ENCODE results near the gene TIMM29.
"Not testable (repeated sequence)": the region's sequence is repeated elsewhere in the genome, so short reads cannot be mapped to it uniquely, and the experiment has no call there.

TIMM29 gene

GRCh38 chr19:10912619-10913018, 16.0 kb upstream of the TIMM29 start:
- no peak for DNase-seq (ENCODE audit: low read depth in 3 of 3)

GRCh38 chr19:10913716-10914340, 14.8 kb upstream of the TIMM29 start:
- DNase-seq (ENCODE audit: low read depth in 3 of 3) = no peak

GRCh38 chr19:10915130-10916091, 13.2 kb upstream of the TIMM29 start:
- no peak for DNase-seq (ENCODE audit: low read depth in 3 of 3)

GRCh38 chr19:10916602-10917001, 12.0 kb upstream of the TIMM29 start:
- DNase-seq (ENCODE audit: low read depth in 3 of 3) = no peak

GRCh38 chr19:10918359-10918758, 10.3 kb upstream of the TIMM29 start:
- no peak for DNase-seq (ENCODE audit: low read depth in 3 of 3)

- DNase-seq (ENCODE audit: low read depth in 3 of 3) = no peak
Measured at GRCh38 chr19:10919352-10920287, 9.0 kb upstream of the TIMM29 start.

GRCh38 chr19:10920288-10920655, 8.3 kb upstream of the TIMM29 start:
- DNase-seq (ENCODE audit: low read depth in 3 of 3) = no peak

- DNase-seq (ENCODE audit: low read depth in 3 of 3) = no peak
Measured at GRCh38 chr19:10920781-10921180, 7.8 kb upstream of the TIMM29 start.

GRCh38 chr19:10921199-10921909, 7.3 kb upstream of the TIMM29 start:
- DNase-seq (ENCODE audit: low read depth in 3 of 3) = no peak

GRCh38 chr19:10921910-10922637, 6.5 kb upstream of the TIMM29 start:
- no peak for DNase-seq (ENCODE audit: low read depth in 3 of 3)

- DNase-seq (ENCODE audit: low read depth in 3 of 3) = no peak
Measured at GRCh38 chr19:10922638-10923014, 6.0 kb upstream of the TIMM29 start.

GRCh38 chr19:10923260-10924112, 5.1 kb upstream of the TIMM29 start:
- DNase-seq (ENCODE audit: low read depth in 3 of 3) = no peak

GRCh38 chr19:10924597-10924996, 4.0 kb upstream of the TIMM29 start:
- no peak for DNase-seq (ENCODE audit: low read depth in 3 of 3)

- no peak for DNase-seq (ENCODE audit: low read depth in 3 of 3)
Measured at GRCh38 chr19:10927730-10928562, 665 bp upstream of the TIMM29 start.

- DNase-seq (ENCODE audit: low read depth in 3 of 3) = no peak
Measured at GRCh38 chr19:10929402-10929794, 787 bp downstream of the TIMM29 start.

GRCh38 chr19:10935371-10936059, 6.9 kb downstream of the TIMM29 start:
- no peak for DNase-seq (ENCODE audit: low read depth in 3 of 3)

GRCh38 chr19:10936661-10937084, 8.1 kb downstream of the TIMM29 start:
- DNase-seq (ENCODE audit: low read depth in 3 of 3) = no peak

- not testable (repeated sequence) for DNase-seq (ENCODE audit: low read depth in 3 of 3)
Measured at GRCh38 chr19:10941649-10942048, 13.0 kb downstream of the TIMM29 start.
